HepG2 (cell line): ENCODE data around the gene MSANTD2. TPM values are rescaled to one million over a fixed set of nuclear protein-coding genes. Genes with fewer than 3 reads are reported as not detected.
A peak's percentile ranks its signal among the peaks of the same experiment; 100 is the strongest.

ENCODE experiments used
- DNMT1 ChIP-seq: sonication (generic); formaldehyde crosslinking; IDR thresholded peaks from 2 replicates; pipeline ENCODE4 v1.5.1; 2020; ENCODE audit warnings: mild to moderate bottlenecking, missing genetic modification reagents
- NRL ChIP-seq: sonication (generic); formaldehyde crosslinking; IDR thresholded peaks from 2 replicates; pipeline ENCODE4 v1.5.0; 2020; ENCODE audit warnings: missing genetic modification reagents, mild to moderate bottlenecking, moderate library complexity, borderline replicate concordance
- PAXIP1 ChIP-seq: sonication (generic); formaldehyde crosslinking; conservative IDR thresholded peaks from 2 replicates; pipeline ENCODE4 v1.4.0; 2020; ENCODE audit warnings: mild to moderate bottlenecking, missing genetic modification reagents, moderate library complexity
- SOX13 ChIP-seq, 3 experiments: fragments of 450-650 bp in 1 of 3; sonication (generic) in 1 of 3; formaldehyde crosslinking in 1 of 3; IDR thresholded peaks in 2 of 3; conservative IDR thresholded peaks in 1 of 3; 2 replicates each; pipeline versions ENCODE4 v1.5.0 to v1.6.1; 2016 to 2020; ENCODE audit warnings: antibody characterized with exemption in 1 of 3, mild to moderate bottlenecking in 1 of 3, missing compliant biosample characterization in 1 of 3, missing genetic modification reagents in 1 of 3, moderate library complexity in 1 of 3
- ZNF331 ChIP-seq: sonication (generic); formaldehyde crosslinking; IDR thresholded peaks from 2 replicates; pipeline ENCODE4 v1.4.0; 2020; ENCODE audit warnings: missing genetic modification reagents
- ZNF350 ChIP-seq: sonication (generic); formaldehyde crosslinking; IDR thresholded peaks from 2 replicates; pipeline ENCODE4 v1.4.0; 2020; ENCODE audit warnings: mild to moderate bottlenecking, low read depth, missing genetic modification reagents, borderline replicate concordance
- ZNF362 ChIP-seq: sonication (generic); formaldehyde crosslinking; IDR thresholded peaks from 2 replicates; pipeline ENCODE4 v1.4.0; 2020; ENCODE audit warnings: missing genetic modification reagents, mild to moderate bottlenecking, borderline replicate concordance
- ZNF367 ChIP-seq: sonication (generic); formaldehyde crosslinking; IDR thresholded peaks from 2 replicates; pipeline ENCODE4 v1.4.0; 2020; ENCODE audit warnings: missing genetic modification reagents, borderline replicate concordance
- polyA plus RNA-seq, 8 experiments: library from polyadenylated mRNA; depleted of rRNA in 3 of 8; stranded (reverse) in 7 of 8; unstranded in 1 of 8; fragments of >200 nt; fragmentation: Illumina TruSeq in 4 of 8; extraction: Trizol in 4 of 8; gene quantifications; 2 replicates each; pipeline versions ENCODE4 v1.2.1 to v1.2.3, GENCODE V29; 2011 to 2016; ENCODE audit warnings: low read depth in 4 of 8, missing spikeins in 1 of 8, mixed read lengths in 1 of 8; ENCODE audit not compliant: insufficient read depth in 1 of 8
- total RNA-seq, 5 experiments: library from RNA; depleted of rRNA; stranded (reverse); fragments of >200 nt; fragmentation: Illumina TruSeq; extraction: Trizol; gene quantifications; 2 replicates each; pipeline ENCODE4 v1.2.3, GENCODE V29; 2016; ENCODE audit warnings: low read depth in 1 of 5
- TF ChIP-seq, protein P1 (sequence below), 2 experiments: IDR thresholded peaks; 2 replicates each; pipeline ENCODE4 v1.6.1; 2011 to 2012; ENCODE audit warnings: low read length in 2 of 2, borderline replicate concordance in 1 of 2, low read depth in 1 of 2, mild to moderate bottlenecking in 1 of 2, moderate library complexity in 1 of 2
- TF ChIP-seq, protein P2 (sequence below): sonication (generic); formaldehyde crosslinking; IDR thresholded peaks from 2 replicates; pipeline ENCODE4 v1.5.1; 2020; ENCODE audit warnings: missing genetic modification reagents, mild to moderate bottlenecking, borderline replicate concordance
- TF ChIP-seq, protein P3 (sequence below): IDR thresholded peaks from 2 replicates; pipeline ENCODE4 v1.6.1; 2012; ENCODE audit warnings: low read depth, low read length, improper control_type of control experiment

The MSANTD2 gene
- total and polyA plus RNA-seq, 2 of the 13 experiments (the other 11 are each of a cell fraction or from before 2014, with no cell fraction given): 8.7 to 10.1 TPM

DNA sequence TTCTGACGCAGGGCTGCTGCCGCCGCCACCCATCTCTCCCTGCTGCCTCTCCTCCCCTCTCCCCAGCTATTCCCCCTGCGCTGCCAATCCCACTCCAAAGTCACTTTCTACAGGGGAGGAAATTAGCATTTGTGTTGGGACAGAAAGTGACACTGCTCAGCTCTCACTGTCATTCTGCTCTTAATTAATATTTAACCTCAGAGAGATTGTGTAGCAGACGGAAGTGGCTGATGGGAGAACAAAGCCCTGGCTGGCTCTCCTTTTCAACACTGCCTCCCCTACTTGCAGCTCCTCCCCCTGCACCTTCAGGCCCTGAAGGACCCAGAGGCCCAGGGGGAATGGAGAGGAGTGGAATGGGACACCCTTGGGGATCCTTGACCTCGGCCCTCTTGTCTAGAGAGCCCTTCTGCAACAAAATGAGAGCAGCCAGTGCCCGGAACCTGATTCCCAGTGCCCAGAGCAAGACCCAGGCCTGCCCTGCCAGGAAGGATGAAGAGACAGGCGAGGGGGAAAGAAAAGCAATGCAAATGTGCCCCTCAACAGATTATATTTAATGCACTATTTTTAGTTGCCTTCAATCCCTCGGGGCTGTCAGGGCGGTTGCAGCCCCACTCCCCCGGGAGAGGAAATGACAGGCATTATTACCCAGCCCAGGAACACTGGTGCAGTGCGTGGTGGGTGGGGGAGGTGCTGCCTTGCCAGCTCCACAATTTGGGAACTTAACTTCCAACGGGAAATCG, 75.1 kb downstream of the MSANTD2 start (continued):
- TF ChIP-seq PAXIP1 (0 out of 2 replicates have a peak, but pooled peaks have one; percentile 14), ZNF331 (CRISPR knock-in tag) (no peak; the same call in 1 of the 2 replicates), ZNF350 (CRISPR knock-in tag) (no peak), SOX13 (IDR thresholded peaks at IDR 0.05) (no peak), SOX13 (CRISPR knock-in tag; conservative IDR thresholded peaks at IDR 0.05 in 1 of 2, IDR thresholded peaks at IDR 0.05 in 1 of 2) (peak in 1 of 2 experiments; percentile 37; a peak in 1 of 4 replicates), ZNF367 (CRISPR knock-in tag) (no peak), DNMT1 (CRISPR knock-in tag) (no peak), NRL (CRISPR knock-in tag) (0 out of 2 replicates have a peak, but pooled peaks have one; percentile 38), ZNF362 (no peak)
- TF ChIP-seq, protein P1, sequence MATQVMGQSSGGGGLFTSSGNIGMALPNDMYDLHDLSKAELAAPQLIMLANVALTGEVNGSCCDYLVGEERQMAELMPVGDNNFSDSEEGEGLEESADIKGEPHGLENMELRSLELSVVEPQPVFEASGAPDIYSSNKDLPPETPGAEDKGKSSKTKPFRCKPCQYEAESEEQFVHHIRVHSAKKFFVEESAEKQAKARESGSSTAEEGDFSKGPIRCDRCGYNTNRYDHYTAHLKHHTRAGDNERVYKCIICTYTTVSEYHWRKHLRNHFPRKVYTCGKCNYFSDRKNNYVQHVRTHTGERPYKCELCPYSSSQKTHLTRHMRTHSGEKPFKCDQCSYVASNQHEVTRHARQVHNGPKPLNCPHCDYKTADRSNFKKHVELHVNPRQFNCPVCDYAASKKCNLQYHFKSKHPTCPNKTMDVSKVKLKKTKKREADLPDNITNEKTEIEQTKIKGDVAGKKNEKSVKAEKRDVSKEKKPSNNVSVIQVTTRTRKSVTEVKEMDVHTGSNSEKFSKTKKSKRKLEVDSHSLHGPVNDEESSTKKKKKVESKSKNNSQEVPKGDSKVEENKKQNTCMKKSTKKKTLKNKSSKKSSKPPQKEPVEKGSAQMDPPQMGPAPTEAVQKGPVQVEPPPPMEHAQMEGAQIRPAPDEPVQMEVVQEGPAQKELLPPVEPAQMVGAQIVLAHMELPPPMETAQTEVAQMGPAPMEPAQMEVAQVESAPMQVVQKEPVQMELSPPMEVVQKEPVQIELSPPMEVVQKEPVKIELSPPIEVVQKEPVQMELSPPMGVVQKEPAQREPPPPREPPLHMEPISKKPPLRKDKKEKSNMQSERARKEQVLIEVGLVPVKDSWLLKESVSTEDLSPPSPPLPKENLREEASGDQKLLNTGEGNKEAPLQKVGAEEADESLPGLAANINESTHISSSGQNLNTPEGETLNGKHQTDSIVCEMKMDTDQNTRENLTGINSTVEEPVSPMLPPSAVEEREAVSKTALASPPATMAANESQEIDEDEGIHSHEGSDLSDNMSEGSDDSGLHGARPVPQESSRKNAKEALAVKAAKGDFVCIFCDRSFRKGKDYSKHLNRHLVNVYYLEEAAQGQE (IDR thresholded peaks at IDR 0.05; ENCODE audit: borderline replicate concordance in 1 of 2, low read depth in 1 of 2, low read length in 2 of 2): no peak
- TF ChIP-seq, protein P2, sequence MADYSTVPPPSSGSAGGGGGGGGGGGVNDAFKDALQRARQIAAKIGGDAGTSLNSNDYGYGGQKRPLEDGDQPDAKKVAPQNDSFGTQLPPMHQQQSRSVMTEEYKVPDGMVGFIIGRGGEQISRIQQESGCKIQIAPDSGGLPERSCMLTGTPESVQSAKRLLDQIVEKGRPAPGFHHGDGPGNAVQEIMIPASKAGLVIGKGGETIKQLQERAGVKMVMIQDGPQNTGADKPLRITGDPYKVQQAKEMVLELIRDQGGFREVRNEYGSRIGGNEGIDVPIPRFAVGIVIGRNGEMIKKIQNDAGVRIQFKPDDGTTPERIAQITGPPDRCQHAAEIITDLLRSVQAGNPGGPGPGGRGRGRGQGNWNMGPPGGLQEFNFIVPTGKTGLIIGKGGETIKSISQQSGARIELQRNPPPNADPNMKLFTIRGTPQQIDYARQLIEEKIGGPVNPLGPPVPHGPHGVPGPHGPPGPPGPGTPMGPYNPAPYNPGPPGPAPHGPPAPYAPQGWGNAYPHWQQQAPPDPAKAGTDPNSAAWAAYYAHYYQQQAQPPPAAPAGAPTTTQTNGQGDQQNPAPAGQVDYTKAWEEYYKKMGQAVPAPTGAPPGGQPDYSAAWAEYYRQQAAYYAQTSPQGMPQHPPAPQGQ (CRISPR knock-in tag): no peak
- TF ChIP-seq, protein P3, sequence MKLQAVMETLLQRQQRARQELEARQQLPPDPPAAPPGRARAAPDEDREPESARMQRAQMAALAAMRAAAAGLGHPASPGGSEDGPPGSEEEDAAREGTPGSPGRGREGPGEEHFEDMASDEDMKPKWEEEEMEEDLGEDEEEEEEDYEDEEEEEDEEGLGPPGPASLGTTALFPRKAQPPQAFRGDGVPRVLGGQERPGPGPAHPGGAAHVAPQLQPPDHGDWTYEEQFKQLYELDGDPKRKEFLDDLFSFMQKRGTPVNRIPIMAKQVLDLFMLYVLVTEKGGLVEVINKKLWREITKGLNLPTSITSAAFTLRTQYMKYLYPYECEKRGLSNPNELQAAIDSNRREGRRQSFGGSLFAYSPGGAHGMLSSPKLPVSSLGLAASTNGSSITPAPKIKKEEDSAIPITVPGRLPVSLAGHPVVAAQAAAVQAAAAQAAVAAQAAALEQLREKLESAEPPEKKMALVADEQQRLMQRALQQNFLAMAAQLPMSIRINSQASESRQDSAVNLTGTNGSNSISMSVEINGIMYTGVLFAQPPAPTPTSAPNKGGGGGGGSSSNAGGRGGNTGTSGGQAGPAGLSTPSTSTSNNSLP: 0 out of 2 replicates have a peak, but pooled peaks have one; percentile 12
